ENCODE measurements around the gene IFNGR1.

DNA sequence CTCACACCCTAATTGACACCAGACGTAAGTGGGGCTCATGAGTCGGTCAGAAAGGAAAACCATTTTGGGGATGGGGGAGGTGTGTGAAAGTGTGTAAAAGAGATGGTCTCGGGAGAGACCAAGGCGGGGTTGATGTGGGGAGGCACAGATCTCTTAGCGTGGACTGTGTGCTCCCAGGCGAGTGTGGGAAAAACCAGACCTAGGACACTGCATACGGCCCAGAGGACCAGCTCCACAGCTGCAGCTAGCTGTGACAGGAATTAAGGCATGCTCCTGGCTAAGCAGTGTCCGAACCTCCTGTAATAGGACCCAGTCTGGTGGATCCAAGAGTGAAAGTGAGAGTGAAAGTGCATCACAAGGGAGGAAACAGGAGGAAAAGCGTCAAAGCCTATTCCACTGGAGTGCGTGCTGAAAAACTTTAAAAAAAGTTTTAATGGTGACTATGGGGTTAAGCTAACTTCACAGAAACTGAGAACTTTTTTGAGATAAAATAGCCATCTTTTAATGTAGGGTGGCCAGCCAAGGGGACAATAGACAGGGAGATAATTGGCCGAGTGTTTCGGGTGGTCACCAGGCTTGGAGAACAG is 55.4 kb downstream of the IFNGR1 start:
- TF ChIP-seq, protein P1, sequence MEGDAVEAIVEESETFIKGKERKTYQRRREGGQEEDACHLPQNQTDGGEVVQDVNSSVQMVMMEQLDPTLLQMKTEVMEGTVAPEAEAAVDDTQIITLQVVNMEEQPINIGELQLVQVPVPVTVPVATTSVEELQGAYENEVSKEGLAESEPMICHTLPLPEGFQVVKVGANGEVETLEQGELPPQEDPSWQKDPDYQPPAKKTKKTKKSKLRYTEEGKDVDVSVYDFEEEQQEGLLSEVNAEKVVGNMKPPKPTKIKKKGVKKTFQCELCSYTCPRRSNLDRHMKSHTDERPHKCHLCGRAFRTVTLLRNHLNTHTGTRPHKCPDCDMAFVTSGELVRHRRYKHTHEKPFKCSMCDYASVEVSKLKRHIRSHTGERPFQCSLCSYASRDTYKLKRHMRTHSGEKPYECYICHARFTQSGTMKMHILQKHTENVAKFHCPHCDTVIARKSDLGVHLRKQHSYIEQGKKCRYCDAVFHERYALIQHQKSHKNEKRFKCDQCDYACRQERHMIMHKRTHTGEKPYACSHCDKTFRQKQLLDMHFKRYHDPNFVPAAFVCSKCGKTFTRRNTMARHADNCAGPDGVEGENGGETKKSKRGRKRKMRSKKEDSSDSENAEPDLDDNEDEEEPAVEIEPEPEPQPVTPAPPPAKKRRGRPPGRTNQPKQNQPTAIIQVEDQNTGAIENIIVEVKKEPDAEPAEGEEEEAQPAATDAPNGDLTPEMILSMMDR (IDR thresholded peaks at IDR 0.05), result no peak
- TF ChIP-seq POLR2A (IDR thresholded peaks at IDR 0.05), result no peak

Data from uterus (tissue), 2 donors.